HepG2 (cell line): Measurements from ENCODE around the gene ANKRD27. TPM values are rescaled to one million over a fixed set of nuclear protein-coding genes. Genes with fewer than 3 reads are reported as not detected.

Experiments
- ATAC-seq: fragments of 200-7000 bp; cut with Tn5 transposase; 3 replicates; pipeline ENCODE4 v1.9.1; 2020; ENCODE audit warnings: mild to moderate bottlenecking, moderate library complexity
- BruUV-seq: library from RNA; stranded (reverse); fragments of 400-500 nt; replicated peaks from 2 replicates; lab custom pipeline; 2021; lab: Mats Ljungman, UMichigan
- CTCF ChIA-PET: fragments of 300-600 bp; formaldehyde crosslinking; extraction: SDS; loops from one replicate; lab custom pipeline; 2021; ENCODE audit warnings: low total read pairs, inconsistent platforms, low intra/inter-chr PET ratio; lab: Yijun Ruan, JAX
- POLR2A ChIA-PET: fragments of 350-600 bp; sonication (Branson Sonifier 250); formaldehyde crosslinking; loops from one replicate; lab custom pipeline; 2020; ENCODE audit warnings: antibody characterized with exemption, inconsistent platforms; lab: Yijun Ruan, JAX
- DNase-seq: peaks from one replicate; pipeline ENCODE4 v3.0.0-alpha.2; 2015; ENCODE audit warnings: low spot score
- FAIRE-seq: peaks from 3 replicates; lab custom pipeline; 2011; peaks lifted over from hg19 to GRCh38; lab: Jason Lieb, UNC
- H2AFZ ChIP-seq: one replicate; pipeline ENCODE4 v1.6.1; 2011; ENCODE audit warnings: low read length, inconsistent platforms
- H3K27ac ChIP-seq: fragments of 300-600 bp; 3 replicates; pipeline ENCODE4 v1.8.0; 2011; ENCODE audit warnings: mixed run types, mild to moderate bottlenecking, mixed read lengths, low read length, inconsistent platforms; ENCODE audit not compliant: insufficient read depth; ENCODE audit errors: extremely low read length
- H3K27me3 ChIP-seq, 2 experiments: fragments of 200-600 bp in 1 of 2; 2 replicates in 1 of 2; 3 replicates in 1 of 2; pipeline versions ENCODE4 v1.6.0 to v1.8.0; 2011; ENCODE audit warnings: low read length in 2 of 2, mild to moderate bottlenecking in 2 of 2, moderate library complexity in 2 of 2, inconsistent platforms in 1 of 2; ENCODE audit not compliant: insufficient read depth in 2 of 2, control insufficient read depth in 1 of 2
- H3K36me3 ChIP-seq, 2 experiments: fragments of 200-600 bp in 1 of 2; replicated peaks in 1 of 2; 2 replicates in 1 of 2; 3 replicates in 1 of 2; pipeline versions ENCODE4 v1.5.1 to v1.8.0; 2011; ENCODE audit warnings: low read length in 2 of 2, inconsistent platforms in 1 of 2; ENCODE audit not compliant: insufficient read depth in 2 of 2, control insufficient read depth in 1 of 2
- H3K4me1 ChIP-seq: 2 replicates; pipeline ENCODE4 v1.5.1; 2012; ENCODE audit warnings: low read length, inconsistent platforms; ENCODE audit not compliant: insufficient read depth
- H3K4me2 ChIP-seq: 2 replicates; pipeline ENCODE4 v1.6.0; 2011; ENCODE audit warnings: low read depth, low read length, inconsistent platforms
- H3K4me3 ChIP-seq, 3 experiments: fragments of 200-600 bp in 1 of 3; sonication (generic), shearing (Covaris generic) in 1 of 3; replicated peaks in 1 of 3; 2 replicates each; pipeline ENCODE4 v1.5.1; 2011 to 2016; ENCODE audit warnings: low read length in 3 of 3, inconsistent platforms in 2 of 3, low read depth in 2 of 3, mild to moderate bottlenecking in 2 of 3, control low read depth in 1 of 3, mixed read lengths in 1 of 3; ENCODE audit not compliant: insufficient read depth in 1 of 3
- H3K79me2 ChIP-seq: one replicate; pipeline ENCODE4 v1.6.1; 2011; ENCODE audit warnings: low read length, inconsistent platforms; ENCODE audit not compliant: insufficient read depth
- H3K9ac ChIP-seq: 2 replicates; pipeline ENCODE4 v1.6.0; 2011; ENCODE audit warnings: mild to moderate bottlenecking, low read depth, low read length, inconsistent platforms; ENCODE audit not compliant: insufficient read depth
- H3K9me3 ChIP-seq: 2 replicates; pipeline ENCODE4 v1.5.1; 2012; ENCODE audit warnings: mild to moderate bottlenecking, low read length
- H4K20me1 ChIP-seq: 2 replicates; pipeline ENCODE4 v1.6.0; 2011; ENCODE audit warnings: inconsistent platforms, mild to moderate bottlenecking, low read length, moderate library complexity; ENCODE audit not compliant: insufficient read depth
- ARID4A ChIP-seq: sonication (generic); formaldehyde crosslinking; IDR thresholded peaks from 2 replicates; pipeline ENCODE4 v1.5.0; 2020; ENCODE audit warnings: mild to moderate bottlenecking, missing genetic modification reagents, borderline replicate concordance
- BCL3 ChIP-seq: sonication (generic); formaldehyde crosslinking; IDR thresholded peaks from 2 replicates; pipeline ENCODE4 v1.5.1; 2020; ENCODE audit warnings: mild to moderate bottlenecking, missing genetic modification reagents, moderate library complexity
- BRF2 ChIP-seq: sonication (generic); formaldehyde crosslinking; IDR thresholded peaks from 2 replicates; pipeline ENCODE4 v1.8.1; 2022; ENCODE audit warnings: mild to moderate bottlenecking, missing genetic modification reagents
- MED1 ChIP-seq: sonication (generic); formaldehyde crosslinking; IDR thresholded peaks from 2 replicates; pipeline ENCODE4 v1.4.0; 2020; ENCODE audit warnings: missing genetic modification reagents
- RAD21 ChIP-seq: fragments of 450-650 bp; formaldehyde crosslinking; IDR thresholded peaks from 2 replicates; pipeline ENCODE4 v1.5.0; 2020; ENCODE audit warnings: mild to moderate bottlenecking
- SALL2 ChIP-seq: sonication (generic); formaldehyde crosslinking; IDR thresholded peaks from 2 replicates; pipeline ENCODE4 v1.8.1; 2023; ENCODE audit warnings: mild to moderate bottlenecking, missing genetic modification reagents, inconsistent platforms
- TERF1 ChIP-seq: sonication (generic); formaldehyde crosslinking; IDR thresholded peaks from 2 replicates; pipeline ENCODE4 v1.8.0; 2022; ENCODE audit warnings: mild to moderate bottlenecking, missing genetic modification reagents, moderate library complexity
- ZFX ChIP-seq: sonication (generic); formaldehyde crosslinking; IDR thresholded peaks from 2 replicates; pipeline ENCODE4 v1.4.0; 2020; ENCODE audit warnings: mild to moderate bottlenecking, low read depth, missing genetic modification reagents, moderate library complexity
- ZNF343 ChIP-seq: sonication (generic); formaldehyde crosslinking; IDR thresholded peaks from 2 replicates; pipeline ENCODE4 v1.4.0; 2020; ENCODE audit warnings: mild to moderate bottlenecking, missing genetic modification reagents
- ZNF761 ChIP-seq: sonication (generic); formaldehyde crosslinking; conservative IDR thresholded peaks from 2 replicates; pipeline ENCODE4 v1.4.0; 2020; ENCODE audit warnings: mild to moderate bottlenecking, missing genetic modification reagents
- WGBS: methylation state at CpG from one replicate; pipeline ENCODE4 v1.1.6; 2017; ENCODE audit warnings: low lambda C conversion rate; 5-methylcytosine and 5-hydroxymethylcytosine counted together
- in situ Hi-C: cut with HindIII; loops from 2 replicates; pipeline ENCODE4 v1.10.0; 2017; ENCODE audit warnings: low pct_unique_long_range_greater_than_20kb; ENCODE audit not compliant: extremely low pct_ligation_motif_present
- intact Hi-C: fragments of 100-400 bp; cut with micrococcal nuclease; formaldehyde crosslinking; loops from one replicate; pipeline ENCODE4 v1.10.0; 2022; ENCODE audit not compliant: unreplicated experiment
- polyA plus RNA-seq, 8 experiments: library from polyadenylated mRNA; depleted of rRNA in 3 of 8; stranded (reverse) in 7 of 8; unstranded in 1 of 8; fragments of >200 nt; fragmentation: Illumina TruSeq in 4 of 8; extraction: Trizol in 4 of 8; gene quantifications; 2 replicates each; pipeline versions ENCODE4 v1.2.1 to v1.2.3, GENCODE V29; 2011 to 2016; ENCODE audit warnings: low read depth in 4 of 8, missing spikeins in 1 of 8, mixed read lengths in 1 of 8; ENCODE audit not compliant: insufficient read depth in 1 of 8
- total RNA-seq, 5 experiments: library from RNA; depleted of rRNA; stranded (reverse); fragments of >200 nt; fragmentation: Illumina TruSeq; extraction: Trizol; gene quantifications; 2 replicates each; pipeline ENCODE4 v1.2.3, GENCODE V29; 2016; ENCODE audit warnings: low read depth in 1 of 5
- TF ChIP-seq, protein P1 (sequence below): sonication (generic); formaldehyde crosslinking; IDR thresholded peaks from 2 replicates; pipeline ENCODE4 v1.8.0; 2022; ENCODE audit warnings: mild to moderate bottlenecking, missing genetic modification reagents, moderate library complexity
- TF ChIP-seq, protein P2 (sequence below): sonication (generic); formaldehyde crosslinking; IDR thresholded peaks from 2 replicates; pipeline ENCODE4 v1.5.0; 2020; ENCODE audit warnings: missing genetic modification reagents

The ANKRD27 gene
- total and polyA plus RNA-seq, 2 of the 13 experiments (the other 11 are each of a cell fraction or from before 2014, with no cell fraction given) = 22.2 to 23.7 TPM

- H3K79me2 ChIP-seq = peaks cover 11% of the 10 kb centered on the region
- H3K4me1 ChIP-seq = peaks cover 65% of the 10 kb centered on the region
- BruUV-seq = TSS peak; percentile 48
- H2AFZ ChIP-seq = no peak overlapping the region
- intact Hi-C loops (loop anchor here (5.0 kb wide), 1 partner anchor 285 kb away; no protein-coding TSS in a partner anchor), in situ Hi-C loops (loop anchor here (10.0 to 25.0 kb wide), 2 partner anchors 283 to 445 kb away; partner anchors contain the start of genes CEP89, FAAP24 and WDR88)
- H3K9ac ChIP-seq = peak overlapping the region; percentile 79
- ATAC-seq = peak; percentile 62
- H3K36me3 ChIP-seq = no peaks in the 10 kb centered on the region
- ChIA-PET CTCF (no interaction called here), POLR2A (interaction anchor here (1.0 to 1.9 kb wide), 5 partner anchors 8 to 22 kb away, joined by 3 to 21 read pairs (median 7); partner anchors contain the start of genes ANKRD27 and RGS9BP)
- peak overlapping the region; percentile 24 for H3K27ac ChIP-seq
- peak overlapping the region; percentile 91 for H3K4me2 ChIP-seq
- DNase-seq = no peak
- 100% methylated on average over 8 of the region's 93 CpGs for WGBS
- H3K4me3 ChIP-seq = peak overlapping the region; percentile 54 to 75 (median 59); a peak in 5 of 6 replicates
- no peaks in the 10 kb centered on the region for H4K20me1 ChIP-seq
- FAIRE-seq = no peak
- H3K27me3 ChIP-seq = no peaks in the 10 kb centered on the region
- H3K9me3 ChIP-seq = no peaks in the 10 kb centered on the region
- TF ChIP-seq BRF2 (CRISPR knock-in tag) (peak; percentile 85; the same call in 1 of the 2 replicates), RAD21 (CRISPR knock-in tag) (peak; percentile 35; the same call in 1 of the 2 replicates), ZNF761 (CRISPR knock-in tag) (0 out of 2 replicates have a peak, but pooled peaks have one; percentile 73), ARID4A (peak; percentile 46), ZFX (CRISPR knock-in tag) (peak; percentile 92), MED1 (peak; percentile 2; the same call in 1 of the 2 replicates), SALL2 (CRISPR knock-in tag) (0 out of 2 replicates have a peak, but pooled peaks have one; percentile 40), ZNF343 (CRISPR knock-in tag) (0 out of 2 replicates have a peak, but pooled peaks have one; percentile 40), BCL3 (CRISPR knock-in tag) (peak; percentile 68; the same call in 1 of the 2 replicates), TERF1 (CRISPR knock-in tag) (peak; percentile 90; the same call in 1 of the 2 replicates)
- TF ChIP-seq, protein P1, sequence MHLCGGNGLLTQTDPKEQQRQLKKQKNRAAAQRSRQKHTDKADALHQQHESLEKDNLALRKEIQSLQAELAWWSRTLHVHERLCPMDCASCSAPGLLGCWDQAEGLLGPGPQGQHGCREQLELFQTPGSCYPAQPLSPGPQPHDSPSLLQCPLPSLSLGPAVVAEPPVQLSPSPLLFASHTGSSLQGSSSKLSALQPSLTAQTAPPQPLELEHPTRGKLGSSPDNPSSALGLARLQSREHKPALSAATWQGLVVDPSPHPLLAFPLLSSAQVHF (CRISPR knock-in tag) = 0 out of 2 replicates have a peak, but pooled peaks have one; percentile 29
- TF ChIP-seq, protein P2, sequence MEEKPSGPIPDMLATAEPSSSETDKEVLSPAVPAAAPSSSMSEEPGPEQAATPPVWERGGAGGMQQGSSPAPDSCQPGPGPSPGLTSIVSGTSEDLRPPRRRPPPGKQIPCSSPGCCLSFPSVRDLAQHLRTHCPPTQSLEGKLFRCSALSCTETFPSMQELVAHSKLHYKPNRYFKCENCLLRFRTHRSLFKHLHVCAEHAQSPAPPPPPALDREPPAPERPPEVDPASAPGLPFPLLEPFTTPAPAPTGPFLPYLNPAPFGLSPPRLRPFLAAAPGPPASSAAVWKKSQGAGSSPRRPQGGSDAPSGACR (CRISPR knock-in tag) = no peak
These were observed 17.2 kb upstream of the ANKRD27 start for GRCh38 chr19:32691952-32692726.
